Measurements from ENCODE around the gene TCEAL7.
"Not testable (repeated sequence)": the region's sequence is repeated elsewhere in the genome, so short reads cannot be mapped to it uniquely, and the experiment has no call there.

Gene TCEAL7

DNA sequence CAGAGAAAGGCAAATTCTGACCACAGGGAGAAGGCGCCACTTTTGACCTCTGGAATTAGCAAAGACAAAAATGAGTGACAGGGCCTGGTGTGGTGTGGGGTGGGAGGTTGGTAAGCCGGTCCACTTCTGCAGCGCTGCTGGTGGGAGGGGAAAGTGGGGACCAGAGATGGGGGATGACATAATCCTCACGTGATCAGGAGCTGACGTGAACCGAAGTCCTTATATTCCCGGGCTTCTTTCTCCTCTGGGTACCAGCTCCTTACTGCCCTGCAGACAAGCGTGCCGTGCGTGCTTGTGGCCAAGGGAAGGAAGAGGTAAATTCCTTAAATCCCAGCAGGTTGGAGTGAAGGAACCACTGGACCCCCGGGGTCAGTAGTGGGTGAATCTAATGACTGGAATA, at the start of gene TCEAL7:
TCEAL7 (plus strand) TSS at position 249 of the 400 bp plus-strand sequence. CDS start 1,165 bp downstream, outside the sequence.
- Histone ChIP-seq H3K79me2 (ENCODE audit: insufficient read depth, low read length) (no peaks in the 10 kb centered on the region), H3K9me3 (ENCODE audit: insufficient read depth, low read depth, low read length) (no peaks in the 10 kb centered on the region), H3F3A (ENCODE audit: low read depth) (no peaks in the 10 kb centered on the region), H2AFZ (ENCODE audit: low read length) (no peak within 1 kb of the TSS), H3K4me3 (ENCODE audit: low read length, poor library complexity, severe bottlenecking) (no peak within 1 kb of the TSS), H3K36me3 (ENCODE audit: insufficient read depth, low read length) (no peaks in the 10 kb centered on the region), H3K27me3 (ENCODE audit: insufficient read depth, low read length, poor library complexity, severe bottlenecking) (no peaks in the 10 kb centered on the region), H3K4me2 (ENCODE audit: low read depth, low read length, poor library complexity, severe bottlenecking) (no peak within 1 kb of the TSS), H3K9ac (ENCODE audit: low read depth, low read length, poor library complexity, severe bottlenecking) (no peak within 1 kb of the TSS), H3K4me1 (ENCODE audit: insufficient read depth, low read length, poor library complexity, severe bottlenecking) (no peaks in the 10 kb centered on the region), H3K9me2 (replicated peaks; ENCODE audit: low read depth, low read length) (no peaks in the 10 kb centered on the region), H4K20me1 (ENCODE audit: insufficient read depth, low read length, poor library complexity, severe bottlenecking) (no peaks in the 10 kb centered on the region)
- TF ChIP-seq CTCF (conservative IDR thresholded peaks at IDR 0.05; ENCODE audit: low read length) = no peak
- no peak for TF ChIP-seq EZH2phosphoT487 (IDR thresholded peaks at IDR 0.05; ENCODE audit: borderline replicate concordance)

GRCh38 chrX:103293118-103293517, 36.9 kb upstream of the TCEAL7 start:
- TF ChIP-seq EZH2phosphoT487 (IDR thresholded peaks at IDR 0.05; ENCODE audit: borderline replicate concordance) = no peak
- no peak for TF ChIP-seq CTCF (conservative IDR thresholded peaks at IDR 0.05; ENCODE audit: low read length)
- H3K79me2 ChIP-seq (ENCODE audit: insufficient read depth, low read length) = no peaks in the 10 kb centered on the region
- no peaks in the 10 kb centered on the region for H3K36me3 ChIP-seq (ENCODE audit: insufficient read depth, low read length)
- no peaks in the 10 kb centered on the region for H3K9me2 ChIP-seq (replicated peaks; ENCODE audit: low read depth, low read length)
- H2AFZ ChIP-seq (ENCODE audit: low read length) = no peak overlapping the region
- H3K9ac ChIP-seq (ENCODE audit: low read depth, low read length, poor library complexity, severe bottlenecking) = no peak overlapping the region
- H3K4me1 ChIP-seq (ENCODE audit: insufficient read depth, low read length, poor library complexity, severe bottlenecking) = no peaks in the 10 kb centered on the region
- H3K9me3 ChIP-seq (ENCODE audit: insufficient read depth, low read depth, low read length) = no peaks in the 10 kb centered on the region
- no peaks in the 10 kb centered on the region for H3K27me3 ChIP-seq (ENCODE audit: insufficient read depth, low read length, poor library complexity, severe bottlenecking)
- H4K20me1 ChIP-seq (ENCODE audit: insufficient read depth, low read length, poor library complexity, severe bottlenecking) = no peaks in the 10 kb centered on the region
- no peak overlapping the region for H3K4me3 ChIP-seq (ENCODE audit: low read length, poor library complexity, severe bottlenecking)
- no peak overlapping the region for H3K4me2 ChIP-seq (ENCODE audit: low read depth, low read length, poor library complexity, severe bottlenecking)
- no peaks in the 10 kb centered on the region for H3F3A ChIP-seq (ENCODE audit: low read depth)

GRCh38 chrX:103304705-103305104, 25.3 kb upstream of the TCEAL7 start:
- H3K4me3 ChIP-seq (ENCODE audit: low read length, poor library complexity, severe bottlenecking) = no peak overlapping the region
- H3K4me1 ChIP-seq (ENCODE audit: insufficient read depth, low read length, poor library complexity, severe bottlenecking) = no peaks in the 10 kb centered on the region
- H3K9ac ChIP-seq (ENCODE audit: low read depth, low read length, poor library complexity, severe bottlenecking) = no peak overlapping the region
- H3K9me3 ChIP-seq (ENCODE audit: insufficient read depth, low read depth, low read length) = no peaks in the 10 kb centered on the region
- H3K4me2 ChIP-seq (ENCODE audit: low read depth, low read length, poor library complexity, severe bottlenecking) = no peak overlapping the region
- no peaks in the 10 kb centered on the region for H3F3A ChIP-seq (ENCODE audit: low read depth)
- H3K79me2 ChIP-seq (ENCODE audit: insufficient read depth, low read length) = no peaks in the 10 kb centered on the region
- no peaks in the 10 kb centered on the region for H3K36me3 ChIP-seq (ENCODE audit: insufficient read depth, low read length)
- TF ChIP-seq EZH2phosphoT487 (IDR thresholded peaks at IDR 0.05; ENCODE audit: borderline replicate concordance) (no peak), CTCF (conservative IDR thresholded peaks at IDR 0.05; ENCODE audit: low read length) (no peak)
- H3K9me2 ChIP-seq (replicated peaks; ENCODE audit: low read depth, low read length) = no peaks in the 10 kb centered on the region
- no peak overlapping the region for H2AFZ ChIP-seq (ENCODE audit: low read length)
- no peaks in the 10 kb centered on the region for H3K27me3 ChIP-seq (ENCODE audit: insufficient read depth, low read length, poor library complexity, severe bottlenecking)
- no peaks in the 10 kb centered on the region for H4K20me1 ChIP-seq (ENCODE audit: insufficient read depth, low read length, poor library complexity, severe bottlenecking)

DNA sequence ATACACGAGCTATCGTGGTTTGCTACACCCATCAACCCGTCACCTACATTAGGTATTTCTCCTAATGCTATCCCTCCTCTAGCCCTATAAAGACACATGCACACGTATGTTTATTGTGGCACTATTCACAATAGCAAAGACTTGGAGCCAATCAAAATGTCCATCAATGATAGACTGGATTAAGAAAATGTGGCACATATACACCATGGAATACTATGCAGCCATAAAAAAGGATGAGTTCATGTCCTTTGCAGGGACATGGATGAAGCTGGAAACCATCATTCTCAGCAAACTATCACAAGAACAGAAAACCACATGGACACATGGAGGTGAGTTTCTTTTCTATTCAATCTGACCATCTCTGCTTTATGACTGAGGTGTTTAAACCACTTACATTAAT, 24.4 kb upstream of the TCEAL7 start:
- H3K9me2 ChIP-seq (replicated peaks; ENCODE audit: low read depth, low read length); H3K9ac ChIP-seq (ENCODE audit: low read depth, low read length, poor library complexity, severe bottlenecking); H3K27me3 ChIP-seq (ENCODE audit: insufficient read depth, low read length, poor library complexity, severe bottlenecking); H3K79me2 ChIP-seq (ENCODE audit: insufficient read depth, low read length); H3K4me2 ChIP-seq (ENCODE audit: low read depth, low read length, poor library complexity, severe bottlenecking); H3K9me3 ChIP-seq (ENCODE audit: insufficient read depth, low read depth, low read length); H2AFZ ChIP-seq (ENCODE audit: low read length); H3K4me3 ChIP-seq (ENCODE audit: low read length, poor library complexity, severe bottlenecking); H3K4me1 ChIP-seq (ENCODE audit: insufficient read depth, low read length, poor library complexity, severe bottlenecking); H3F3A ChIP-seq (ENCODE audit: low read depth); H3K36me3 ChIP-seq (ENCODE audit: insufficient read depth, low read length); H4K20me1 ChIP-seq (ENCODE audit: insufficient read depth, low read length, poor library complexity, severe bottlenecking): not testable (repeated sequence)
